ENCODE data around the gene PHLPP2. TPM values are rescaled to one million over a fixed set of nuclear protein-coding genes. Genes with fewer than 3 reads are reported as not detected.

Gene PHLPP2
- total RNA-seq, 6 experiments from 2014 or later = 2.3 to 9.8 (median 5.6) TPM

- no peak overlapping the region for H3K27ac ChIP-seq
- 70% methylated on average over 3 of the region's 3 CpGs for WGBS (ENCODE audit: insufficient coverage, low coverage, low lambda C conversion rate, missing lambda C conversion rate)
Measured at GRCh38 chr16:71711789-71712188, 12.7 kb downstream of the PHLPP2 start.

GRCh38 chr16:71709229-71709781 is 15.2 kb downstream of the PHLPP2 start:
- TF ChIP-seq POLR2A (IDR thresholded peaks at IDR 0.05) (no peak), CTCF (IDR thresholded peaks at IDR 0.05) (no peak)
- no peaks in the 10 kb centered on the region for H3K4me1 ChIP-seq
- no peak overlapping the region for H3K27ac ChIP-seq
- H3K36me3 ChIP-seq = no peaks in the 10 kb centered on the region
- WGBS (ENCODE audit: insufficient coverage, low coverage, low lambda C conversion rate, missing lambda C conversion rate) = 46% methylated on average over 2 of the region's 2 CpGs
- no peak for DNase-seq
- intact Hi-C loops (cut with DNase I) = no loop called here
- ATAC-seq = peak in 1 of 4 donors; percentile 81
- no peak overlapping the region for H3K4me3 ChIP-seq
- H3K9me3 ChIP-seq = no peaks in the 10 kb centered on the region
- H3K27me3 ChIP-seq = no peaks in the 10 kb centered on the region

More at GRCh38 chr16:71711789-71712188, 12.7 kb downstream of the PHLPP2 start:
- no peak for ATAC-seq
- no peak for DNase-seq
- intact Hi-C loops (cut with DNase I) = no loop called here
- Histone ChIP-seq H3K27me3 (no peaks in the 10 kb centered on the region), H3K4me1 (no peaks in the 10 kb centered on the region), H3K36me3 (no peaks in the 10 kb centered on the region), H3K9me3 (no peaks in the 10 kb centered on the region), H3K4me3 (no peak overlapping the region)
- TF ChIP-seq CTCF (IDR thresholded peaks at IDR 0.05) = no peak
- TF ChIP-seq POLR2A (IDR thresholded peaks at IDR 0.05) = no peak

- no peaks in the 10 kb centered on the region for H3K9me3 ChIP-seq
- TF ChIP-seq CTCF (IDR thresholded peaks at IDR 0.05) = no peak
- TF ChIP-seq POLR2A (IDR thresholded peaks at IDR 0.05) = no peak
- intact Hi-C loops (cut with DNase I) = no loop called here
- no peaks in the 10 kb centered on the region for H3K36me3 ChIP-seq
- no peaks in the 10 kb centered on the region for H3K27me3 ChIP-seq
- no peak overlapping the region for H3K27ac ChIP-seq
- no peaks in the 10 kb centered on the region for H3K4me1 ChIP-seq
- 100% methylated on average over 1 of the region's 2 CpGs for WGBS (ENCODE audit: insufficient coverage, low coverage, low lambda C conversion rate, missing lambda C conversion rate)
- no peak for ATAC-seq
- H3K4me3 ChIP-seq = no peak overlapping the region
- no peak for DNase-seq
Measured at GRCh38 chr16:71708696-71709095, 15.8 kb downstream of the PHLPP2 start.

- TF ChIP-seq CTCF (IDR thresholded peaks at IDR 0.05) (no peak), POLR2A (IDR thresholded peaks at IDR 0.05) (no peak)
Measured at GRCh38 chr16:71707199-71707598, 17.3 kb downstream of the PHLPP2 start.

GRCh38 chr16:71706046-71706445 is 18.5 kb downstream of the PHLPP2 start:
- DNase-seq (no peak), ATAC-seq (no peak)
- intact Hi-C loops (cut with DNase I) = no loop called here
- TF ChIP-seq CTCF (IDR thresholded peaks at IDR 0.05) (no peak), POLR2A (IDR thresholded peaks at IDR 0.05) (no peak)
- Histone ChIP-seq H3K9me3 (no peaks in the 10 kb centered on the region), H3K27ac (no peak overlapping the region), H3K27me3 (no peaks in the 10 kb centered on the region), H3K4me3 (no peak overlapping the region), H3K4me1 (no peaks in the 10 kb centered on the region), H3K36me3 (no peaks in the 10 kb centered on the region)
- WGBS (ENCODE audit: insufficient coverage, low coverage, low lambda C conversion rate, missing lambda C conversion rate) = 100% methylated on average over 2 of the region's 2 CpGs

More at GRCh38 chr16:71707199-71707598, 17.3 kb downstream of the PHLPP2 start:
- Histone ChIP-seq H3K27me3 (no peaks in the 10 kb centered on the region), H3K9me3 (no peaks in the 10 kb centered on the region), H3K36me3 (no peaks in the 10 kb centered on the region), H3K27ac (no peak overlapping the region), H3K4me1 (no peaks in the 10 kb centered on the region), H3K4me3 (no peak overlapping the region)
- no peak for ATAC-seq
- DNase-seq = no peak
- 94% methylated on average over 2 of the region's 7 CpGs for WGBS (ENCODE audit: insufficient coverage, low coverage, low lambda C conversion rate, missing lambda C conversion rate)
- intact Hi-C loops (cut with DNase I) = no loop called here
